HepG2 (cell line): ENCODE data around the gene DLG1. TPM values are rescaled to one million over a fixed set of nuclear protein-coding genes. Genes with fewer than 3 reads are reported as not detected.

Source experiments
- ATAC-seq: fragments of 200-7000 bp; cut with Tn5 transposase; 3 replicates; pipeline ENCODE4 v1.9.1; 2020; ENCODE audit warnings: mild to moderate bottlenecking, moderate library complexity
- BruUV-seq: library from RNA; stranded (reverse); fragments of 400-500 nt; replicated peaks from 2 replicates; lab custom pipeline; 2021; lab: Mats Ljungman, UMichigan
- CTCF ChIA-PET: fragments of 300-600 bp; formaldehyde crosslinking; extraction: SDS; loops from one replicate; lab custom pipeline; 2021; ENCODE audit warnings: low total read pairs, inconsistent platforms, low intra/inter-chr PET ratio; lab: Yijun Ruan, JAX
- POLR2A ChIA-PET: fragments of 350-600 bp; sonication (Branson Sonifier 250); formaldehyde crosslinking; loops from one replicate; lab custom pipeline; 2020; ENCODE audit warnings: antibody characterized with exemption, inconsistent platforms; lab: Yijun Ruan, JAX
- DNase-seq: peaks from one replicate; pipeline ENCODE4 v3.0.0-alpha.2; 2015; ENCODE audit warnings: low spot score
- FAIRE-seq: peaks from 3 replicates; lab custom pipeline; 2011; peaks lifted over from hg19 to GRCh38; lab: Jason Lieb, UNC
- H2AFZ ChIP-seq: one replicate; pipeline ENCODE4 v1.6.1; 2011; ENCODE audit warnings: low read length, inconsistent platforms
- H3K27ac ChIP-seq: fragments of 300-600 bp; 3 replicates; pipeline ENCODE4 v1.8.0; 2011; ENCODE audit warnings: mixed run types, mild to moderate bottlenecking, mixed read lengths, low read length, inconsistent platforms; ENCODE audit not compliant: insufficient read depth; ENCODE audit errors: extremely low read length
- H3K27me3 ChIP-seq, 2 experiments: fragments of 200-600 bp in 1 of 2; 2 replicates in 1 of 2; 3 replicates in 1 of 2; pipeline versions ENCODE4 v1.6.0 to v1.8.0; 2011; ENCODE audit warnings: low read length in 2 of 2, mild to moderate bottlenecking in 2 of 2, moderate library complexity in 2 of 2, inconsistent platforms in 1 of 2; ENCODE audit not compliant: insufficient read depth in 2 of 2, control insufficient read depth in 1 of 2
- H3K36me3 ChIP-seq, 2 experiments: fragments of 200-600 bp in 1 of 2; replicated peaks in 1 of 2; 2 replicates in 1 of 2; 3 replicates in 1 of 2; pipeline versions ENCODE4 v1.5.1 to v1.8.0; 2011; ENCODE audit warnings: low read length in 2 of 2, inconsistent platforms in 1 of 2; ENCODE audit not compliant: insufficient read depth in 2 of 2, control insufficient read depth in 1 of 2
- H3K4me1 ChIP-seq: 2 replicates; pipeline ENCODE4 v1.5.1; 2012; ENCODE audit warnings: low read length, inconsistent platforms; ENCODE audit not compliant: insufficient read depth
- H3K4me2 ChIP-seq: 2 replicates; pipeline ENCODE4 v1.6.0; 2011; ENCODE audit warnings: low read depth, low read length, inconsistent platforms
- H3K4me3 ChIP-seq, 3 experiments: fragments of 200-600 bp in 1 of 3; sonication (generic), shearing (Covaris generic) in 1 of 3; replicated peaks in 1 of 3; 2 replicates each; pipeline ENCODE4 v1.5.1; 2011 to 2016; ENCODE audit warnings: low read length in 3 of 3, inconsistent platforms in 2 of 3, low read depth in 2 of 3, mild to moderate bottlenecking in 2 of 3, control low read depth in 1 of 3, mixed read lengths in 1 of 3; ENCODE audit not compliant: insufficient read depth in 1 of 3
- H3K79me2 ChIP-seq: one replicate; pipeline ENCODE4 v1.6.1; 2011; ENCODE audit warnings: low read length, inconsistent platforms; ENCODE audit not compliant: insufficient read depth
- H3K9ac ChIP-seq: 2 replicates; pipeline ENCODE4 v1.6.0; 2011; ENCODE audit warnings: mild to moderate bottlenecking, low read depth, low read length, inconsistent platforms; ENCODE audit not compliant: insufficient read depth
- H3K9me3 ChIP-seq: 2 replicates; pipeline ENCODE4 v1.5.1; 2012; ENCODE audit warnings: mild to moderate bottlenecking, low read length
- H4K20me1 ChIP-seq: 2 replicates; pipeline ENCODE4 v1.6.0; 2011; ENCODE audit warnings: inconsistent platforms, mild to moderate bottlenecking, low read length, moderate library complexity; ENCODE audit not compliant: insufficient read depth
- HNF4A ChIP-seq: sonication (generic); formaldehyde crosslinking; IDR thresholded peaks from 2 replicates; pipeline ENCODE4 v1.4.0; 2020; ENCODE audit warnings: missing genetic modification reagents
- POGZ ChIP-seq: sonication (generic); formaldehyde crosslinking; IDR thresholded peaks from 2 replicates; pipeline ENCODE4 v1.4.0; 2020; ENCODE audit warnings: mild to moderate bottlenecking, missing genetic modification reagents
- ZKSCAN5 ChIP-seq: sonication (generic); formaldehyde crosslinking; IDR thresholded peaks from 2 replicates; pipeline ENCODE4 v1.5.1; 2020; ENCODE audit warnings: mild to moderate bottlenecking, missing genetic modification reagents
- ZMYM4 ChIP-seq: sonication (generic); formaldehyde crosslinking; IDR thresholded peaks from 2 replicates; pipeline ENCODE4 v1.8.1; 2023; ENCODE audit warnings: mild to moderate bottlenecking, missing genetic modification reagents
- ZNF205 ChIP-seq: IDR thresholded peaks from 2 replicates; pipeline ENCODE4 v1.6.1; 2018; ENCODE audit warnings: missing biosample characterization, missing genetic modification reagents
- ZNF260 ChIP-seq: sonication (generic); formaldehyde crosslinking; IDR thresholded peaks from 2 replicates; pipeline ENCODE4 v1.4.0; 2020; ENCODE audit warnings: missing genetic modification reagents, low read depth, mild to moderate bottlenecking, borderline replicate concordance
- ZNF644 ChIP-seq: IDR thresholded peaks from 2 replicates; pipeline ENCODE4 v1.6.1; 2016; ENCODE audit warnings: low read depth
- WGBS: methylation state at CpG from one replicate; pipeline ENCODE4 v1.1.6; 2017; ENCODE audit warnings: low lambda C conversion rate; 5-methylcytosine and 5-hydroxymethylcytosine counted together
- in situ Hi-C: cut with HindIII; loops from 2 replicates; pipeline ENCODE4 v1.10.0; 2017; ENCODE audit warnings: low pct_unique_long_range_greater_than_20kb; ENCODE audit not compliant: extremely low pct_ligation_motif_present
- intact Hi-C: fragments of 100-400 bp; cut with micrococcal nuclease; formaldehyde crosslinking; loops from one replicate; pipeline ENCODE4 v1.10.0; 2022; ENCODE audit not compliant: unreplicated experiment
- polyA plus RNA-seq, 8 experiments: library from polyadenylated mRNA; depleted of rRNA in 3 of 8; stranded (reverse) in 7 of 8; unstranded in 1 of 8; fragments of >200 nt; fragmentation: Illumina TruSeq in 4 of 8; extraction: Trizol in 4 of 8; gene quantifications; 2 replicates each; pipeline versions ENCODE4 v1.2.1 to v1.2.3, GENCODE V29; 2011 to 2016; ENCODE audit warnings: low read depth in 4 of 8, missing spikeins in 1 of 8, mixed read lengths in 1 of 8; ENCODE audit not compliant: insufficient read depth in 1 of 8
- total RNA-seq, 5 experiments: library from RNA; depleted of rRNA; stranded (reverse); fragments of >200 nt; fragmentation: Illumina TruSeq; extraction: Trizol; gene quantifications; 2 replicates each; pipeline ENCODE4 v1.2.3, GENCODE V29; 2016; ENCODE audit warnings: low read depth in 1 of 5
- TF ChIP-seq, protein P1 (sequence below): IDR thresholded peaks from 2 replicates; pipeline ENCODE4 v1.6.1; 2016; ENCODE audit warnings: low read depth
- TF ChIP-seq, protein P2 (sequence below), 2 experiments: fragments of 450-650 bp in 1 of 2; sonication (generic) in 1 of 2; formaldehyde crosslinking in 1 of 2; IDR thresholded peaks; 2 replicates each; pipeline versions ENCODE4 v1.6.1 to v1.8.0; 2016 to 2022; ENCODE audit warnings: antibody characterized with exemption in 1 of 2, mild to moderate bottlenecking in 1 of 2, missing genetic modification reagents in 1 of 2

DLG1 gene
- total and polyA plus RNA-seq, 2 of the 13 experiments (the other 11 are each of a cell fraction or from before 2014, with no cell fraction given): 30.5 to 104 TPM

DNA sequence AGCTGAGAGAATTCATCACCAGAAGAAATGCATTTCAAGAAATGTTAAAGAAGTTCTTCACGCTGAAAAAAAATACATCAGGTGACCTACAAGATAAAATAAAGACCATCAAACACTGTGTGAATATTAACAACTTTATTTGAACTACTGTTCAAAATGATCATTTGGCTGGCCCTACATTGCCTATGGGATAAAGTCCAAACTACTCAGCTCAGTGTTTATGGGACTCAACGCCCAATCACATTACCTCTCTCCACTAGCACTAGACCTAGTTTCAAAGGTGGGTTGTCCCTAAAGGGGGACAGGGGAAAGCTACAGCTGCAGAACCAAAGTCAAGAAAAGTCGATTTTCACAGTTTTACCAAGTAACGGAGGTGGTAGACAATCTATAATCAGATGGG lies 62.0 kb downstream of the DLG1 start:
- Histone ChIP-seq H3K27ac (no peak overlapping the region), H3K9ac (no peak overlapping the region)
- in situ Hi-C loops: no loop called here
- TF ChIP-seq, protein P1, sequence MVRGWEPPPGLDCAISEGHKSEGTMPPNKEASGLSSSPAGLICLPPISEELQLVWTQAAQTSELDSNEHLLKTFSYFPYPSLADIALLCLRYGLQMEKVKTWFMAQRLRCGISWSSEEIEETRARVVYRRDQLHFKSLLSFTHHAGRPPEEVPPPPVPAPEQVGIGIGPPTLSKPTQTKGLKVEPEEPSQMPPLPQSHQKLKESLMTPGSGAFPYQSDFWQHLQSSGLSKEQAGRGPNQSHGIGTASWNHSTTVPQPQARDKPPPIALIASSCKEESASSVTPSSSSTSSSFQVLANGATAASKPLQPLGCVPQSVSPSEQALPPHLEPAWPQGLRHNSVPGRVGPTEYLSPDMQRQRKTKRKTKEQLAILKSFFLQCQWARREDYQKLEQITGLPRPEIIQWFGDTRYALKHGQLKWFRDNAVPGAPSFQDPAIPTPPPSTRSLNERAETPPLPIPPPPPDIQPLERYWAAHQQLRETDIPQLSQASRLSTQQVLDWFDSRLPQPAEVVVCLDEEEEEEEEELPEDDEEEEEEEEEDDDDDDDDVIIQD (CRISPR knock-in tag): peak; percentile 96
- TF ChIP-seq ZKSCAN5 (CRISPR knock-in tag): 0 out of 2 replicates have a peak, but pooled peaks have one; percentile 31
- TF ChIP-seq ZNF260: no peak
- TF ChIP-seq, protein P2, sequence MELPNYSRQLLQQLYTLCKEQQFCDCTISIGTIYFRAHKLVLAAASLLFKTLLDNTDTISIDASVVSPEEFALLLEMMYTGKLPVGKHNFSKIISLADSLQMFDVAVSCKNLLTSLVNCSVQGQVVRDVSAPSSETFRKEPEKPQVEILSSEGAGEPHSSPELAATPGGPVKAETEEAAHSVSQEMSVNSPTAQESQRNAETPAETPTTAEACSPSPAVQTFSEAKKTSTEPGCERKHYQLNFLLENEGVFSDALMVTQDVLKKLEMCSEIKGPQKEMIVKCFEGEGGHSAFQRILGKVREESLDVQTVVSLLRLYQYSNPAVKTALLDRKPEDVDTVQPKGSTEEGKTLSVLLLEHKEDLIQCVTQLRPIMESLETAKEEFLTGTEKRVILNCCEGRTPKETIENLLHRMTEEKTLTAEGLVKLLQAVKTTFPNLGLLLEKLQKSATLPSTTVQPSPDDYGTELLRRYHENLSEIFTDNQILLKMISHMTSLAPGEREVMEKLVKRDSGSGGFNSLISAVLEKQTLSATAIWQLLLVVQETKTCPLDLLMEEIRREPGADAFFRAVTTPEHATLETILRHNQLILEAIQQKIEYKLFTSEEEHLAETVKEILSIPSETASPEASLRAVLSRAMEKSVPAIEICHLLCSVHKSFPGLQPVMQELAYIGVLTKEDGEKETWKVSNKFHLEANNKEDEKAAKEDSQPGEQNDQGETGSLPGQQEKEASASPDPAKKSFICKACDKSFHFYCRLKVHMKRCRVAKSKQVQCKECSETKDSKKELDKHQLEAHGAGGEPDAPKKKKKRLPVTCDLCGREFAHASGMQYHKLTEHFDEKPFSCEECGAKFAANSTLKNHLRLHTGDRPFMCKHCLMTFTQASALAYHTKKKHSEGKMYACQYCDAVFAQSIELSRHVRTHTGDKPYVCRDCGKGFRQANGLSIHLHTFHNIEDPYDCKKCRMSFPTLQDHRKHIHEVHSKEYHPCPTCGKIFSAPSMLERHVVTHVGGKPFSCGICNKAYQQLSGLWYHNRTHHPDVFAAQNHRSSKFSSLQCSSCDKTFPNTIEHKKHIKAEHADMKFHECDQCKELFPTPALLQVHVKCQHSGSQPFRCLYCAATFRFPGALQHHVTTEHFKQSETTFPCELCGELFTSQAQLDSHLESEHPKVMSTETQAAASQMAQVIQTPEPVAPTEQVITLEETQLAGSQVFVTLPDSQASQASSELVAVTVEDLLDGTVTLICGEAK (IDR thresholded peaks at IDR 0.05): peak; percentile 62; the same call in 1 of the 2 replicates
- TF ChIP-seq, protein P2 (CRISPR knock-in tag; IDR thresholded peaks at IDR 0.05): peak; percentile 94
- TF ChIP-seq ZNF205 (CRISPR knock-in tag): no peak
- peak; percentile 76 for TF ChIP-seq ZNF644 (CRISPR knock-in tag)
- peak; percentile 83 for TF ChIP-seq ZMYM4 (CRISPR knock-in tag)
- peak; percentile 70 for TF ChIP-seq POGZ
- peak; percentile 71 for TF ChIP-seq HNF4A (CRISPR knock-in tag)
- TF ChIP-seq, all 625 proteins: peak for 7
- Histone ChIP-seq H2AFZ (no peak overlapping the region), H4K20me1 (0 out of 2 replicates have a peak, but pooled peaks cover 4% of the 10 kb centered on the region), H3K9me3 (no peaks in the 10 kb centered on the region), H3K27me3 (no peaks in the 10 kb centered on the region), H3K4me2 (0 out of 2 replicates have a peak overlapping the region, but pooled peaks have one; percentile 8), H3K4me1 (peaks cover 70% of the 10 kb centered on the region), H3K4me3 (no peak overlapping the region), H3K36me3 (peaks cover 0 to 1% of the 10 kb centered on the region in 2 experiments; a peak in 3 of 5 replicates), H3K79me2 (peaks cover 98% of the 10 kb centered on the region)
- FAIRE-seq: no peak
- no TSS peak for BruUV-seq
- 63% methylated on average over 4 of the region's 4 CpGs for WGBS
- POLR2A ChIA-PET: interaction anchor here (1.1 kb wide), 1 partner anchor 220 kb away, joined by 3 read pairs; no protein-coding TSS in a partner anchor
- ATAC-seq: peak; percentile 87
- intact Hi-C loops: no loop called here
- DNase-seq: peak; percentile 19
- CTCF ChIA-PET: no interaction called here
